ENCODE results near the gene TRAPPC11.
A peak's percentile ranks its signal among the peaks of the same experiment; 100 is the strongest.
"Not testable (repeated sequence)": the region's sequence is repeated elsewhere in the genome, so short reads cannot be mapped to it uniquely, and the experiment has no call there.

Gene TRAPPC11

DNA sequence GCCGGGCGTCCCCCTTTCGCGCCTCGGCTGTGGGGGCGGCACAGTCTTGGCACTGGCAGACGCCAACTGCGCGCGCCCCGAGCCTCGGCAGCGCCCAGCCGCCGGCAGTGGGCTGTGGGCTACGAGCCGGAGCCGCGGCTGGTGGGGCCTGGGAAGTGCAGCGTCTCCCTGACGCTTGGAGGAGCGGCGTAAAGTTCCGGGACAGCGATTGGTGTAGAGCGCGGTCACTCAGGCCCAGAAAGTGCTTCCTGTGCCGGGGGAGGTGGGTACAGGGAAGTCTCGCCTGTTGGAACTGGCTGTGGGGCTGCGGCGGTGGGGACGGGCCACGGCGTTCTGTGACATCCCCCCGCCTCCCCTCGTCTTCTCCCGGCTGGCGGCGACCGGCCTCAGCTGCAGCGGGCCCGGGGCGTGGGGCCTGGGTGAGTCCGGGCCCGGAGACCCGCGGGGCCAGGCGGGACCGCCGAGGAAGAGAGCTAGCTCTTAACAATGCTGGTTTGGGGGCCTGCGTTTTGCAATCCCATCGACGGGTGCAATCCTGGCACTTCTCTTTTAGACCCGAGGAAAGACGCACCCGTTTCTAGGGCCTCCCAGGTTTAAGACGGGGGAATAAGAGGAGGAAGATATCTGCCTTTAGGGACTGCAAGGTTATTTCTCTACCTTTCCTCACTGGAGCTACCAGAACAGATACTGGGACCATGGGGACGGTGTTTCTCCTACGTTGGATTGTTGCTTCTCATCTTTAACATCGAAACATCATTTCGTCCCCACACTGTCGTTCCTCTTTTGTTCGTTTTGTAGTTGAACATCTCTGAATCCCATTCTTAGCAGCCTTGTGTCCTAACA, at the start of gene TRAPPC11, which contains the start of gene RWDD4:
Gene TRAPPC11 (plus strand): TSS at position 265 of the 843 bp plus-strand sequence. CDS start 4,575 bp downstream, outside the sequence.
Gene RWDD4 (minus strand): TSS at position 157 of the 843 bp plus-strand sequence. CDS start 233 bp downstream, outside the sequence.
- peak; percentile 88 for DNase-seq

- no peak for DNase-seq
These were observed 49.1 kb upstream of the TRAPPC11 start for GRCh38 chr4:183610033-183610432.

DNA sequence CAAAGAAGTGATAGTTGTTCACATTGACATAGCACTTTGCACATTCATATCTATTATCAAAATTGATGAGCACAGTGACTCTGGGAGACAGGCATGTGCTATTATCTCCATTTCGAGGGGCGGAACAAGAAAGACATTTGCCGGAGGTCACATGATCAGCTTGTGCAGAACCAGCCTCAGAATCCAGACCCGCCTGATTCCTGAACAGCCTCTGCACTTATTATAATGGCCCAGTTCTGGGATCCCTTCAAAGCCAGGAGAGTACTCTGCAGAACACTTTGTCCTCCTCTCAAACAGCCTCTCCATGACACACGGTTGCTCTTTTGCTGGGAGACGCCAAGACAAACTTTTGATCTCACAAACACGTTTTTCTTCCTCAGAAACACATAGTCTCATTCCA, 48.5 kb upstream of the TRAPPC11 start:
- no peak for DNase-seq

DNA sequence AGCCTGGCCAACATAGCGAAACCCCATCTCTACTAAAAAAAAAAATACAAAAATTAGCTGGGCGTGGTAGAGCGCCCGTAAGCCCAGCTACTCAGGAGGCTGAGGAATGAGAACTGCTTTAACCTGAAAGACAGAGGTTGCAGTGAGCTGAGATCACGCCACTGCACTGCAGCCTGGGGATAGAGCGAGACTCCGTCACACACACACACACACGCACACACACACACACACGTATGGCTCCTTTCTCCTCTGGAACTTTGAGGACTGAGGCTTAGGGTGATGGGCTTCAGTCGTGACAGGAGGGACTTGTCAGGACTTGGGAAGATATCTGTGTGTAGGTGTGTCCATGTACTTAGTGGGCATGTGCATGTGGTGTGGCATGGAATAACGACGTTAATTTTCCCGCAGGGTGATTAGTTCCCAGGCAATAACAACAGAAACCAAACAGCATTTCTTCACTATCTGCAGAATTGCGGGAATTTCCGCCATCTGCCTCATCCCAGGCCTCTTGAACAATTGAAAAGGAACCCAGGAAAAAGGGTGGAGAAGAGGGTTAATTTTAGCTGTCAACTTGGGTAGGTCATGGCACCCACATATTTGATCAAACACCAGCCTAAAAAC, 47.8 kb upstream of the TRAPPC11 start:
- no peak for DNase-seq

- no peak for DNase-seq
These were observed 46.5 kb upstream of the TRAPPC11 start for GRCh38 chr4:183612329-183613250.

DNA sequence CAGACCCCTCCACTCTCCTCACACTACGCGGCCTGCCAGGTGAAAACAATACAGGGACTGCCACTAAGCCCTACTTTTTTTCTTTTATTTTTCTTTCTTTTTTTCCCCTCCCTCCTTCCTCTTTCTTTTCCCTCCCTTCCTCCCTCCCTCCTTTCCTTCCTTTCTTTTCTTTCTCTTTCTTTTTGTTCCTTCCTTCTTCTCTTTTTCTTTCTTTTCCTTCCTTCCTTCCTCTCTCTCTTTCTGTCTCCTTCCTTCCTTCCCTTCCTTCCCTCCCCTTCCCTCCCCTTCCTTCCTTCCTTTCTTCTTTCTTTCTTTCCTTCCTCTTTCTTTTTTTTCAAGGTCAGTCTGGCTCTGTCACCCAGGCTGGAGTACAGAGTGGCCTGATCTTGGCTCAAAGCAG, 42.0 kb upstream of the TRAPPC11 start:
- DNase-seq, result no peak

DNA sequence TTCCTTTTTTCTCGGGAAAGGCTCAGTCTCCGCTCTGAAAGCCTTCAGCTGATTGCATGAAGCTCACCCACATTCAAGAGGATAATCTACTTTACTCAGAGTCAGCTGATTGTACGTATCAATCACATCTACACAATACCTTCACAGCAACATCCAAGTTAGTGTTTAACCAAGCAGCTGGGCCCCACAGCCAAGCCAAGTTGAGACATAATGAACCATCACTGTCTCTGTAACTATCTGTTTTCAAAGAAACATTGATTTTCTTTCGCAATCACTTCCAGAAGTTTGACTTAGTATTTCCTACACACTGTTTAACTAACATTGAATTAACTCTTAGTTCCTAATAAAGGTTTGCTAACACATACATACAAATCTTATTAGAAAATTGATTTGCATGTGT, 40.4 kb upstream of the TRAPPC11 start:
- DNase-seq, result no peak

DNA sequence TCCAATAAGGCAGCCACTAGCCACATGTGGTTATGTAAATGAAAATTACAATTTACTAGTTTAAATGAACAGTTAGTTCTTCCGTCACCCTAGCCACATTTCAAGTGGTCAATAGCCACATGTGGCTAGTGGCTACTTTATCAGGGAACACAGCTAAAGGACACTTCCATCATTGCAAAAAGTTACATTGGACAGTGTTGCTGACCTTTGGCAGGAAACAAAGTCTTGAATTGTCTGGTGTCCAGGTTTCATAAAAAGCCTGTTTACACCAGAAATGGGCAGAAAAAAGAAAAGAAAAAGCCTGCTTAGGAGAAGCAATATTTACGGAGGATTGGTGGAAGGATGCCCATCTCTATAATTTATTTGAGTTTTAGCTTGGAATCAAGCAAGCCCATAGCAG, 38.7 kb upstream of the TRAPPC11 start:
- DNase-seq, result no peak

- DNase-seq, result no peak
These were observed 37.2 kb upstream of the TRAPPC11 start for GRCh38 chr4:183621875-183622274.

DNA sequence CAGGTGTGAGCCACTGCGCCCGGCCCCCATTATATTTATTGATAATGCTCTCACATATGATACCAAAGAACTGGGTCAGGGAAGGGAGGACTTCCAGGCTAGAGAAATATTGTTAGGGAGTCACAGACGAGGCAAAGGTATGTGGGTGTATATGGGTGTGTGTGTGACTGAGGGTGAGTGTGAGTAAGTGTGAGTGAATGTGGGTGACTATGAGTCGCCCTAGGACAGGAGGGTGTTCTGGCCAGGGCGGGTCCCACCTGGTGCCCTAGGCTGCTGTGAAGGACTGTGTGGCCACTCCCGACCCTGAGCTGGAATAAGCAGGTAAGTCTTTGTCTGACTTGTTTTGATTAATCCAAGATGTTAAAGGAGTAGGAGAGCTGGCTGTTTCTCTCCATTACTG, 34.5 kb upstream of the TRAPPC11 start:
- DNase-seq, result no peak

DNA sequence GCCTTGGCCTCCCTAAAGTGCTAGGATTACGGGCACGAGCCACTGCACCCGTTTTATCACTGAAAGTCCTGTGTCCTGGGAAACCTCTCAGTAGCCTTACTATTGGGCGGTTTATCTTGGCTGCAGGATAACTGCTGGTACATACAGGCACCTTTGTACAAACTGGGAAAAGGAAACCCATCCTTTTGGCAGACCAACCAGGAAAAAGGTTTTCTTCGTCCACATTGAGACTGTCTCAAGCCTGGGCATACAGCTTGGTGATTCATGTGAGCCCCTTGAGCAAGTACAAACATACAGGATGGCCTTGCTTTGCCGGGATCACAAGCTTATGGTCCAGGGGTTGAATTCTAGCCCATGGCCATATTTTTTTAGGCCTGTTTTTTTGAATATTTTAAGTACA, 32.9 kb upstream of the TRAPPC11 start:
- no peak for DNase-seq

- DNase-seq, result not testable (repeated sequence)
These were observed 31.8 kb upstream of the TRAPPC11 start for GRCh38 chr4:183627286-183627685.

GRCh38 chr4:183627979-183628588, 31.0 kb upstream of the TRAPPC11 start:
- no peak for DNase-seq

DNA sequence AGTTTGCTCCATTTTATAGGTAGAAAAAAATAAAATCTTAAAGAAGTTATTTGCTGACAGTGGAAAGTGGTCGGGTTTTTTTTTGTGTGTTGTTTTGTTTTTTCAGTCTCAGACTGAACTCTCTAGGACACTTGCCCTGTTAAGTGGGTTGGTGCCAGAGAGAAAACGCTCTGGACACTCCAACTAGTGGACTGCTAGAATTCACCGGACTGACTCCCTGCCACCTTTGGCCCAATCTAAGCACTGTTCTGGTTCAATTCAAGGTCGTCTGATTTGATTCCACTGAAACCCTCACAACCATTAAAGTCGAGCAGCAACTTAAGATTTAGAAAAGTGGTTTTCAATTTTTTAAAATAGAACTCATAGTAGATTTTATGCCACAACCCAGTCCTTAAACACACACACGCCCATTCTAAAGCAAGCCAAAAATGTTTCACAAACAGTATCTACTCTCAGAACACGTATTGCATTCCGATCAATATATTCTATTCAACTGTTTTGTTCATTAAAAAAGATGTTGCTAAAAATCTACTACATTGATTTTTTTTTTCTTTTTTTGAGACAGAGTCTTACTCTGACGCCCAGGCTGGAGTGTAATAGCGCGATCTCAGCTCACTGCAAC, 27.4 kb upstream of the TRAPPC11 start:
- no peak for DNase-seq

- DNase-seq, result no peak
These were observed 26.4 kb upstream of the TRAPPC11 start for GRCh38 chr4:183632689-183633088.

DNA sequence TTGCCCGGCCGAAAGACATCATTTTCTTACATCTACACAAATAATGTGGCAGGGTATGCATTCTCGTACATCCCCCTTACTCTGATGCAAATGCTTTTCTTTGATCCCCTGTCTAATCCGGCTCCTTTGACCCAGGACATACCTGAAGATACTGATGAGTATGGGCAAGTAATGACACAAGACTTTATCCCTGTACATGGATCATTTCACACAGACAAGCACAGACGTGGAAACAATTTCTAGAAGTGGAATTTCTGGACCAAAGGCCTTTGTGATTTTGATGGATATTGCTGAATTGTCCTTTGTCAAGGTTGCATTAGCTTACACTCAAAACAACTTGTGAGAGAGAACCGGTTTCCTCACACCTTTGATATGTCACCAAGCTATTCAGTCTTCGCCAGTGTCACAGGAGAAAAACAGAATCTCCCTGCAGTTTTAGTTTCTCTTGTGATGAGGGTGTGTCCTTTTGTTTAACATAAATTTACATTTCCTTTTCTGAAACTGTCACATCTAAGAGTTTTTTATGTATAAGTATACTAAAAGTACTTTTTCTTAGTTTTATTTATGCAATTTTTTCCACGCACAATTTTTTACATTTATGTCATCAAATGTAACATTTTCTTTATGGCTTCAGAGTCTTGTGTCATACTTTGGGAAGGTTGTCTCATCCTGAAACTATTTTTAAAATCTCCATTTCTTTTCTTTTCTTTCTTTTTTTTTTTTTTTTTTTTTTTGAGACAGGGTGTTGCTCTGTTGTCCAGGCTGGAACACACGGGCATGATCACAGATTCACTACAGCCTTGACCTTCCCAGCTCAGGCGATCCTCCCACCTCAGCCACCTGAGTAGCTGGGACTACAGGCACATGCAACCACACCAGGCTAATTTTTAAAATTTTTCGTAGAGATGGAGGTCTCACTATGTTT, 25.4 kb upstream of the TRAPPC11 start:
- no peak for DNase-seq

DNA sequence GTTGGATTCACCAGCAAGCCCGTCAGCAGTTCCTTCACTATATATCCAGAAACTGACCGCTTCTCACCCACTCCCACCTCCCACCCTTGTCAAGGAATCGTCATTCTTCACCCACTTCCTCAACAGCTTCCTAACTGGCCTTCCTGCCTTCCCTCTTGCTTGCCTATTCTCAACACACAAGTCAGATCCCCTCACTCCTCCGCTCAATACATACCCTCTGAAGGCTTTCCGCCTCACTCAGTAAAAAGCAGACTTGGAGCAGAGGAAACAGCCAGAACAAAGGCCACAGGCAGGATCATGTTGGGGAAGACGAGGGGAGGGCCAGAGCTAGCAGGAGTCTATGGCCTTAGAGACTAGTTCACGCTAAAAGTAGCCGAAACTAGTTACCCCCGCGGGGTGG, 23.8 kb upstream of the TRAPPC11 start:
- DNase-seq, result no peak

DNA sequence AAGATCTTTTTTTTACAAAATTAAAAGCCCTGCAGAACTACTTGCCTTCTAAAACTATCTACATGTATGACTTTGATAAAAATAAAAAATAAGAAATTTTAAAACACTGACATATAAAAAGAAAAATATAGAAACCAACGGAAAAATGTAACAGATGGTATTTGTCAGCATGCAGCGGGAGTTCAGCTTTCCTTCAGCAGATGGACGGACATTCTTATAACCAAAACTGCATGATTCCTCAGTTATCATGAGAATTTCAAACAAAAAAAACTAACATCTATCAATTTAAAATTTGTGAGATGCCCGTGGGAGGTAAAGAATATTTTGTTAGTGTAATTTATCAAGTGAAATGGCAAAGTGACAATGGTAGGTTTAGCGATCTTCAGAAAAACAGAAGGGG, 23.4 kb upstream of the TRAPPC11 start:
- no peak for DNase-seq

DNA sequence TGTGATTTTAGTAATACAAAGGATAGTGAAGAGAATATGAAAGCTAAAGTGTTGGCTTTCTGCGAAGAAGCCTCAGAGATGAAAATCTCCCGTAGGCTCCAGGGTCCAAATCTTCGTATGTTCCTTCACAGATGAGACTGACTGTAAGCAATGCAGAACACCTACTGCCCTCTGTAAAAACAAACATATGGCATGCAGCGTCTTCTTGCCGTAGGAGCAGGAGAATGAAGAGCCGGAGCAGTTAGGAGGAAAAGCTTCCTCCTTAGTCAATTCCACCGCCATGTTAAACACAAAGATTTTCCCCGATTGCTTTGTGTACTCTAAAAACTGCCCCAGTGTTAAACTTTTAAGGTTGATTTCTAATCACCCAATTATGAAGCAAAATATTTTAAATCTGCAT, 22.6 kb upstream of the TRAPPC11 start:
- DNase-seq, result no peak

DNA sequence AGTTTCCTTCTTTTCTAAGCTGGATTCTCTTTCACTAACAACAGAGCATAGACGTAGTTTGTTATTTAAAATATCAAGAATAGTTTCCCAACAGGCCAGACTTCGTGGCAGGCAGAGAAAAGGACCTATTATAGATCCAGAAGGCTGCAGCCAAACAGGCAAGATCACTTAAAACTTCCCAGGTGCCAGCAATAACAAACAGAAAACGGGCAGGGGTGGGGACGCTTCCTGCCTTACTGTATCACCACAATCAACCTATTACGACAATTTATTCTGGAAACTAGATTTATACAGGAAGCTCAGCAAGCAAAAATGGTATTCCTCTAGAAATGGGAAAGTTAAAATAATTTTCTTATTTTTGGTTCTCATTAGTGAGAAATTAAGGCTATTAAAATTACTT, 22.2 kb upstream of the TRAPPC11 start:
- no peak for DNase-seq

DNA sequence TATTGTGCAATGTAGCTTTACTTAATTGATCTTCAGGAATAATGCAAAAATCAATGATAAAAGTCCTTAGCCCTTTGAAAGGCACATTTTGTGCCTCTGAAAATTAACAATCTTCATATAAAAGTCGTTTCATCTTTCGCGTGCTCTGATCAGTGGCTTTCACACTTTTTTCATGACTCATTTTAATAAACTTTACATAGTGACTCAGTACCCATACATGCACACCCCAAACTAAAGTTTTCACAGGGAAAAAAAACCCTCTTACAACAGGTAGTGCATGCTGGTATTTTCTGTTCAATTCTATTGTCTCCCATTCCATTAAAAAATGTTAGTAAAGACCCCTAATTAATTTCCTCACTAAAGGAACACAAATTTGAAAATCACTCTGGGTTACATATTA, 21.6 kb upstream of the TRAPPC11 start:
- DNase-seq, result no peak
